Stimulated activated effector memory CD8-positive, alpha-beta T cell treated with anti-CD3 and anti-CD28 coated beads, Interleukin-12 subunit alpha, Interleukin-12 subunit beta, amount 100 ng/mL, for 72 hours (primary cell): ENCODE results near the gene ZNF79.

ENCODE experiments used
- ATAC-seq: fragments of 150-1000 bp; cut with Tn5 transposase; 2 replicates; pipeline ENCODE4 v1.10.0; 2021
- DNase-seq, 2 donors: peaks; one replicate each; pipeline ENCODE4 v3.0.0; 2021 to 2022; ENCODE audit warnings: low spot score in 2 of 2
- H3K27ac Mint-ChIP-seq: one replicate; pipeline ENCODE4 v1.8.0; 2022; ENCODE audit warnings: mild to moderate bottlenecking, mixed read lengths
- H3K36me3 Mint-ChIP-seq: one replicate; pipeline ENCODE4 v1.8.0; 2022; ENCODE audit warnings: mild to moderate bottlenecking, mixed read lengths
- H3K4me1 Mint-ChIP-seq: one replicate; pipeline ENCODE4 v1.8.0; 2022; ENCODE audit warnings: mixed read lengths
- H3K4me3 Mint-ChIP-seq: one replicate; pipeline ENCODE4 v1.8.0; 2022; ENCODE audit warnings: mild to moderate bottlenecking, mixed read lengths
- H3K9me3 Mint-ChIP-seq: one replicate; pipeline ENCODE4 v1.8.0; 2022; ENCODE audit warnings: mixed read lengths

The ZNF79 gene

GRCh38 chr9:127423934-127424675, at the start of gene ZNF79:
Gene ZNF79 (plus strand): TSS chr9:127424382. CDS start chr9:127424788, 406 bp downstream.
- peak; percentile 84 for ATAC-seq
- DNase-seq = peak; percentile 90 to 97
- H3K27ac Mint-ChIP-seq = peak within 1 kb of the TSS; percentile 99
- peaks cover 55% of the 10 kb centered on the region for H3K36me3 Mint-ChIP-seq
- no peaks in the 10 kb centered on the region for H3K9me3 Mint-ChIP-seq
- H3K4me1 Mint-ChIP-seq = peaks cover 54% of the 10 kb centered on the region
- peak within 1 kb of the TSS; percentile 100 for H3K4me3 Mint-ChIP-seq

GRCh38 chr9:127380479-127380878, 43.7 kb upstream of the ZNF79 start:
- no peak overlapping the region for H3K27ac Mint-ChIP-seq
- peaks cover under 1% of the 10 kb centered on the region for H3K4me1 Mint-ChIP-seq
- no peak for ATAC-seq
- no peak for DNase-seq
- no peak overlapping the region for H3K4me3 Mint-ChIP-seq
- H3K36me3 Mint-ChIP-seq = no peaks in the 10 kb centered on the region
- no peaks in the 10 kb centered on the region for H3K9me3 Mint-ChIP-seq

GRCh38 chr9:127382541-127382940, 41.6 kb upstream of the ZNF79 start:
- peaks cover 11% of the 10 kb centered on the region for H3K4me1 Mint-ChIP-seq
- ATAC-seq (no peak), DNase-seq (no peak)
- no peaks in the 10 kb centered on the region for H3K36me3 Mint-ChIP-seq
- H3K9me3 Mint-ChIP-seq = no peaks in the 10 kb centered on the region
- no peak overlapping the region for H3K27ac Mint-ChIP-seq
- no peak overlapping the region for H3K4me3 Mint-ChIP-seq

- Mint-ChIP-seq H3K4me1 (peaks cover 24% of the 10 kb centered on the region), H3K9me3 (no peaks in the 10 kb centered on the region), H3K36me3 (no peaks in the 10 kb centered on the region), H3K4me3 (no peak overlapping the region), H3K27ac (no peak overlapping the region)
- no peak for ATAC-seq
- DNase-seq = no peak
These were observed 40.0 kb upstream of the ZNF79 start for GRCh38 chr9:127384016-127384730.

GRCh38 chr9:127384901-127385300, 39.3 kb upstream of the ZNF79 start:
- no peaks in the 10 kb centered on the region for H3K36me3 Mint-ChIP-seq
- no peaks in the 10 kb centered on the region for H3K9me3 Mint-ChIP-seq
- H3K27ac Mint-ChIP-seq = no peak overlapping the region
- ATAC-seq (no peak), DNase-seq (no peak)
- H3K4me1 Mint-ChIP-seq = peaks cover 29% of the 10 kb centered on the region
- no peak overlapping the region for H3K4me3 Mint-ChIP-seq

- Mint-ChIP-seq H3K9me3 (no peaks in the 10 kb centered on the region), H3K36me3 (no peaks in the 10 kb centered on the region), H3K4me1 (peaks cover 29% of the 10 kb centered on the region), H3K4me3 (no peak overlapping the region), H3K27ac (no peak overlapping the region)
- DNase-seq = no peak
- no peak for ATAC-seq
These were observed 37.9 kb upstream of the ZNF79 start for GRCh38 chr9:127386249-127386648.

- Mint-ChIP-seq H3K4me1 (peaks cover 29% of the 10 kb centered on the region), H3K4me3 (no peak overlapping the region), H3K27ac (no peak overlapping the region), H3K36me3 (no peaks in the 10 kb centered on the region), H3K9me3 (no peaks in the 10 kb centered on the region)
- DNase-seq = no peak
- no peak for ATAC-seq
These were observed 37.2 kb upstream of the ZNF79 start for GRCh38 chr9:127386981-127387380.

GRCh38 chr9:127388037-127388855, 35.9 kb upstream of the ZNF79 start:
- H3K27ac Mint-ChIP-seq = peak overlapping the region; percentile 67
- H3K4me3 Mint-ChIP-seq = peak overlapping the region; percentile 56
- no peaks in the 10 kb centered on the region for H3K9me3 Mint-ChIP-seq
- peak; percentile 100 for ATAC-seq
- H3K4me1 Mint-ChIP-seq = peaks cover 29% of the 10 kb centered on the region
- H3K36me3 Mint-ChIP-seq = no peaks in the 10 kb centered on the region
- DNase-seq = peak; percentile 64 to 87

GRCh38 chr9:127388856-127389238, 35.3 kb upstream of the ZNF79 start:
- no peak for DNase-seq
- peak overlapping the region; percentile 56 for H3K4me3 Mint-ChIP-seq
- H3K27ac Mint-ChIP-seq = peak overlapping the region; percentile 67
- no peak for ATAC-seq
- H3K36me3 Mint-ChIP-seq = no peaks in the 10 kb centered on the region
- no peaks in the 10 kb centered on the region for H3K9me3 Mint-ChIP-seq
- peaks cover 29% of the 10 kb centered on the region for H3K4me1 Mint-ChIP-seq

- Mint-ChIP-seq H3K4me3 (peak overlapping the region; percentile 56), H3K27ac (peak overlapping the region; percentile 67), H3K4me1 (peaks cover 29% of the 10 kb centered on the region), H3K36me3 (no peaks in the 10 kb centered on the region), H3K9me3 (no peaks in the 10 kb centered on the region)
- DNase-seq = no peak
- no peak for ATAC-seq
These were observed 34.6 kb upstream of the ZNF79 start for GRCh38 chr9:127389381-127390247.

- Mint-ChIP-seq H3K4me3 (no peak overlapping the region), H3K9me3 (no peaks in the 10 kb centered on the region), H3K36me3 (no peaks in the 10 kb centered on the region), H3K27ac (no peak overlapping the region), H3K4me1 (peaks cover 29% of the 10 kb centered on the region)
- DNase-seq = no peak
- no peak for ATAC-seq
These were observed 34.0 kb upstream of the ZNF79 start for GRCh38 chr9:127390248-127390545.

- no peak for ATAC-seq
- Mint-ChIP-seq H3K4me3 (no peak overlapping the region), H3K4me1 (peaks cover 30% of the 10 kb centered on the region), H3K27ac (no peak overlapping the region), H3K36me3 (no peaks in the 10 kb centered on the region), H3K9me3 (no peaks in the 10 kb centered on the region)
- no peak for DNase-seq
These were observed 33.6 kb upstream of the ZNF79 start for GRCh38 chr9:127390563-127390962.

- H3K36me3 Mint-ChIP-seq = peaks cover 5% of the 10 kb centered on the region
- no peak overlapping the region for H3K4me3 Mint-ChIP-seq
- H3K27ac Mint-ChIP-seq = no peak overlapping the region
- H3K9me3 Mint-ChIP-seq = no peaks in the 10 kb centered on the region
- DNase-seq = no peak
- peaks cover 32% of the 10 kb centered on the region for H3K4me1 Mint-ChIP-seq
- ATAC-seq = no peak
These were observed 32.0 kb upstream of the ZNF79 start for GRCh38 chr9:127392166-127392565.

GRCh38 chr9:127392976-127393375, 31.2 kb upstream of the ZNF79 start:
- H3K4me1 Mint-ChIP-seq = peaks cover 31% of the 10 kb centered on the region
- H3K36me3 Mint-ChIP-seq = peaks cover 5% of the 10 kb centered on the region
- no peak overlapping the region for H3K27ac Mint-ChIP-seq
- DNase-seq = no peak
- no peak for ATAC-seq
- H3K9me3 Mint-ChIP-seq = no peaks in the 10 kb centered on the region
- H3K4me3 Mint-ChIP-seq = no peak overlapping the region

- Mint-ChIP-seq H3K4me1 (peaks cover 31% of the 10 kb centered on the region), H3K27ac (no peak overlapping the region), H3K4me3 (no peak overlapping the region), H3K9me3 (no peaks in the 10 kb centered on the region), H3K36me3 (peaks cover 5% of the 10 kb centered on the region)
- ATAC-seq (no peak), DNase-seq (no peak)
These were observed 30.5 kb upstream of the ZNF79 start for GRCh38 chr9:127393645-127394044.
